ENCODE data around the gene HMGN3. TPM values are rescaled to one million over a fixed set of nuclear protein-coding genes. Genes with fewer than 3 reads are reported as not detected.

The HMGN3 gene
- total and polyA plus RNA-seq, 2 of the 4 experiments (the other 2 are of a cell fraction): 6.8 to 35.5 TPM

- TF ChIP-seq MAZ (IDR thresholded peaks at IDR 0.05; ENCODE audit: borderline replicate concordance, low read depth, low read length) (no peak), SMC3 (IDR thresholded peaks at IDR 0.05; ENCODE audit: low read depth, low read length) (no peak), POLR2A (IDR thresholded peaks at IDR 0.05; ENCODE audit: low read depth, low read length) (no peak), RAD21 (IDR thresholded peaks at IDR 0.05; ENCODE audit: low read length) (no peak), NFE2L2 (IDR thresholded peaks at IDR 0.05; ENCODE audit: low read depth, low read length) (no peak), MXI1 (IDR thresholded peaks at IDR 0.05; ENCODE audit: borderline replicate concordance, low read depth, low read length) (no peak), CTCF (conservative IDR thresholded peaks at IDR 0.05; ENCODE audit: low read depth, low read length) (no peak), BHLHE40 (IDR thresholded peaks at IDR 0.05; ENCODE audit: low read depth, low read length) (no peak), CHD1 (IDR thresholded peaks at IDR 0.05; ENCODE audit: low read depth, low read length) (no peak), ELK1 (IDR thresholded peaks at IDR 0.05; ENCODE audit: borderline replicate concordance, low read depth, low read length) (no peak), RCOR1 (IDR thresholded peaks at IDR 0.05; ENCODE audit: insufficient replicate concordance, low read length) (no peak), RFX5 (IDR thresholded peaks at IDR 0.05; ENCODE audit: low read depth, low read length) (no peak)
- TF ChIP-seq, protein P1, sequence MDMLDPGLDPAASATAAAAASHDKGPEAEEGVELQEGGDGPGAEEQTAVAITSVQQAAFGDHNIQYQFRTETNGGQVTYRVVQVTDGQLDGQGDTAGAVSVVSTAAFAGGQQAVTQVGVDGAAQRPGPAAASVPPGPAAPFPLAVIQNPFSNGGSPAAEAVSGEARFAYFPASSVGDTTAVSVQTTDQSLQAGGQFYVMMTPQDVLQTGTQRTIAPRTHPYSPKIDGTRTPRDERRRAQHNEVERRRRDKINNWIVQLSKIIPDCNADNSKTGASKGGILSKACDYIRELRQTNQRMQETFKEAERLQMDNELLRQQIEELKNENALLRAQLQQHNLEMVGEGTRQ (IDR thresholded peaks at IDR 0.05; ENCODE audit: low read depth, low read length): no peak
- Histone ChIP-seq H3K23ac (ENCODE audit: low read depth, low read length) (no peak overlapping the region), H2AK5ac (ENCODE audit: low read depth, low read length) (no peak overlapping the region), H2BK15ac (ENCODE audit: low read depth, low read length) (no peak overlapping the region), H4K91ac (ENCODE audit: insufficient read depth, low read depth, low read length) (no peak overlapping the region), H2BK120ac (ENCODE audit: low read depth, low read length) (no peak overlapping the region), H4K8ac (ENCODE audit: low read depth in 2 of 2, low read length in 2 of 2) (no peak overlapping the region), H3K56ac (ENCODE audit: extremely low read depth, insufficient read depth, low read length) (no peak overlapping the region), H3K27me3 (ENCODE audit: control insufficient read depth, insufficient read depth, low read length) (no peaks in the 10 kb centered on the region), H3K9me3 (ENCODE audit: control insufficient read depth, insufficient read depth, low read length) (no peaks in the 10 kb centered on the region), H2BK5ac (ENCODE audit: low read depth, low read length, poor library complexity, severe bottlenecking) (no peak overlapping the region), H4K5ac (ENCODE audit: low read depth, low read length) (no peak overlapping the region), H2BK20ac (ENCODE audit: low read depth, low read length) (no peak overlapping the region), H3K4me2 (ENCODE audit: low read depth, low read length) (no peak overlapping the region), H3K4me3 (ENCODE audit: insufficient read depth, low read depth, low read length) (no peak overlapping the region), H2AK9ac (replicated peaks; ENCODE audit: low read depth, low read length, poor library complexity) (no peak overlapping the region), H3K27ac (ENCODE audit: insufficient read depth, low read length) (no peak overlapping the region), H2AFZ (replicated peaks; ENCODE audit: low read length, poor library complexity) (no peak overlapping the region), H4K20me1 (ENCODE audit: insufficient read depth, low read length) (no peaks in the 10 kb centered on the region), H3K18ac (ENCODE audit: low read depth, low read length) (no peak overlapping the region), H3K9ac (ENCODE audit: low read depth, low read length) (no peak overlapping the region), H3K4me1 (ENCODE audit: control insufficient read depth, insufficient read depth, low read length) (no peaks in the 10 kb centered on the region), H3K36me3 (ENCODE audit: control insufficient read depth, insufficient read depth, low read length) (peaks cover 2% of the 10 kb centered on the region; the same call in 1 of the 2 replicates), H3K4ac (ENCODE audit: low read depth, low read length) (no peak overlapping the region), H3K9me1 (ENCODE audit: insufficient read depth, low read length) (no peaks in the 10 kb centered on the region), H3K14ac (replicated peaks; ENCODE audit: low read depth, low read length) (no peak overlapping the region), H3K79me1 (ENCODE audit: low read depth in 1 of 2, low read length in 2 of 2) (no peaks in the 10 kb centered on the region)
- no TSS peak for BruUV-seq (replicated peaks)
- POLR2A ChIA-PET (ENCODE audit: unreplicated experiment): no interaction called here
- in situ Hi-C loops (cut with MboI; ENCODE audit: low sequenced_read_pairs): no loop called here
- intact Hi-C loops (cut with micrococcal nuclease): no loop called here
- ATAC-seq (ENCODE audit: low read depth) (no peak), DNase-seq (no peak)
- 80% methylated on average over 2 of the region's 3 CpGs; no CpG with 5 or more reads in 1 of the 2 experiments for WGBS, 2 experiments (ENCODE audit: extremely low coverage in 2 of 2, insufficient read length in 1 of 2)
- dilution Hi-C loops (cut with HindIII; ENCODE audit: low sequenced_read_pairs, unreplicated experiment): no loop called here
- CTCF ChIA-PET: no interaction called here
Observed at GRCh38 chr6:79203753-79204253, 30.7 kb downstream of the HMGN3 start.
